GM21360 (cell line): Measurements from ENCODE around the gene SPTA1.

ENCODE experiments used
- ATAC-seq: cut with Tn5 transposase; IDR thresholded peaks from one replicate; pipeline ENCODE4 v1.9.1; 2021; ENCODE audit warnings: mild to moderate bottlenecking, moderate library complexity; ENCODE audit not compliant: unreplicated experiment

Gene SPTA1

DNA sequence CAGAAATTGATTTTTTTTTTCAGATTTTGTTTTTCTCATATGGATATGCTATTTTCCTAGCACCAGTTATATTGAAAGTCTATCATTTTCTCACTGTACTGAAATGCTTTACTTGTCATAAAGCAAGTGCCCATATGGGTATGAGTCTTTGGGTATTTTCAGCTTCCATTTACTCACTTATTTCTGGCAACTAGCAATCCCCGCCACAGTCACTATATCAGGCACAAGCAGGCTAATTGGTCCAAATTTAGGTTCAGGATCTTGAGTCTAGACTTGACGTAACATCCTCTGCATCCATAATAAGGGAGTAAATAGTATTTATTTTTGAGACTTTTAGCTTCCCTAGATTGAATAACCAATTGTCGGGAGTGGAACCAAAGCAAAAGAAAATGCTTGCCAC is 109.0 kb downstream of the SPTA1 start:
- no peak for ATAC-seq

DNA sequence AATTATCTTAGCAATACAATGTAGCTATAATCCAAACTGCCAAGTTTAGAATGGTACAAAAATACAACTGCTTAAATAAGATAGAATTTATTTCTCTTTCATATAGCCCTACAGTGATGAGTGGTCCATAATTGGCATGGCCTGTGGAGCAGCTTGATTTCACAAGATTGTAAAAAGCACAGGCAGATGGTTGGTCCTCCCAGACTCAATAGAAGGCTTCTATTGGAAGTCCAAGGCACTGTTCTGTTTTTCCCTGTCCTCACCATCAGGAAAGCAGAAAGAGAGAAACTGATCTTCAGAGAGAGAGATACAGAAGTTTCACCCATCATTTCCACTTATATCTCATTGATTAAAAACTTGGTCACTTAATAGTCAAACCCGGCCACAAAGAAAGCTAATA is 114.3 kb downstream of the SPTA1 start:
- no peak for ATAC-seq

DNA sequence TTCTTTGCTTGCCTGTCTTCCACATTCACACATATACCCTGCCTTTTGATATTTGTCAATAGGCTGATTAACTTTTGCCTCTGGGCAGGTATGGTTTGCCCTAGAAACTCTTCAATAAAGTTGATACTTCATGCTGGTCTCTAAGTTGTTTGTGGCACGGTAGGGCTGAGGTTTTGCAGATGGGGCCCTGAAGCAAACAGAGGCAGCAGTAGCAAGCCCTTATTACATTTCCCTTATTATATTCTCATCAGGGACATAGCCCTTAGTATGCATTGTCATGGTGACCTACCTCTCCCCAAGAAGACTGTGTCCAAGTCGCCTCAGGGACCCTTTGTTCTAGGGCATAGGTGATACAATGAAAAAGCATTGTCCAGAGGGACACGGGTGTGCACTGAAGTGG is 116.0 kb downstream of the SPTA1 start, which contains the start of gene OR6P1:
Gene OR6P1, minus strand, starts transcription at position 101 of the 400 bp plus-strand sequence. CDS start 6,976 bp downstream, outside the sequence.
- no peak for ATAC-seq

DNA sequence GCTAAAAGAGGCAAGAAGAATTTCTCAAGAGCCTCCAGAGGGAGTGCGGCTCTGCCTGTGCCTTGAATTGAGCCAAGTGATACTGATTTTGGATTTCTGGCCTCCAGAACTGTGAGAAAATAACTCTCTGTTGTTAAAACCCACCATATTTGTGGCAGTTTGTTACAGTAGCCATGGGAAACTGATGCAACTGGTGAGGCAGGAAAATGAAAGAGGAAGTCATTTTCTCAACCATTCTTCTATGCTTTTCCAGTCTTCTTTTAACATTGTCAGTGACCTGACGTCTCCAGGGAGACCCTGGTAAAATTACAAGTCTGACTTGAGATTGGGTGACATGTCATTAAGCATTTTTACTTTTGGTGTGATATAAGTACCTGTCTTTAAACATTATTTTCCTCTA is 121.9 kb downstream of the SPTA1 start:
- no peak for ATAC-seq

DNA sequence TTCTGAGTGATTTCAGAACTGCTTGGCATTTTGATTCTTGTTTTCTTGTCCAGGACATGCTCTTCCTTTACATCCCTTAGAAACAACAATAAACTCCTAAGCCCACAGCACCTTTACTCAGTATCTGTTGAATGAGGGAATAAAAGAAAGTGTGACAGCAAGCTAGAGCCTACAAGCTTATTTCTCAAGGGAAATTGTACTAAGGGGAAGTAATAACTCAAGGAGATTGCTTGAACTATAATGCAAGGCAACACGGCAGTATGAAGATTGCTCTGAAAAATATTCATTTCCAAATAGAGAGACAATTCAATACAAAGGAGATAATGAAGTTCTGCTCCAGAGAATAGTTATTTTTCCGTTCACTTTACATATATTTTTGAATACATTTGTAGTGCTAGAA is 122.7 kb downstream of the SPTA1 start:
- ATAC-seq = no peak
